CD1c-positive myeloid dendritic cell (primary cell): Measurements from ENCODE around the gene TCTA.
A peak's percentile ranks its signal among the peaks of the same experiment; 100 is the strongest.

ENCODE experiments used
- DNase-seq: peaks from one replicate; pipeline ENCODE4 v3.0.0-alpha.2; 2016; ENCODE audit errors: extremely low spot score

TCTA gene

DNA sequence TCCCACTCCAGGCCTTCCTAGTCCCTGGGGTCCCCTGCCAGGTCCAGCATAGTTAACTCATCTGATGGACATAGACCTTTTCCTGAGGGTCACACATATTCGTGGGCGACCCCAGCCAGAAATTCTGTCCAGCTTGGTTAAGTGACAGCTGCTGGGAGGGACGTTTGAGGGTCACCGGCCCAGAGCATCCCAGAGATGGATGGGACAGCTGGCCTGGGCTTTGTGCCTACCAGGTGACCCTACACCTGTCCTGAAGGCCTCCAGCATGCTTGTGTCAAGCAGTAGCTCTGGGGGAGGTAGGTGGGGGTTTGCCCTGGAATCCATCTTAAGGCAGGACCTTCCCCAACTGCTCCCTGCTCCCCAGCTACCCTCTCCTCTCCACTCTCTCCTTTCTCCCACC lies 48.7 kb downstream of the TCTA start:
- DNase-seq, result no peak

GRCh38 chr3:49461443-49462171 lies 49.4 kb downstream of the TCTA start:
- DNase-seq, result no peak

DNA sequence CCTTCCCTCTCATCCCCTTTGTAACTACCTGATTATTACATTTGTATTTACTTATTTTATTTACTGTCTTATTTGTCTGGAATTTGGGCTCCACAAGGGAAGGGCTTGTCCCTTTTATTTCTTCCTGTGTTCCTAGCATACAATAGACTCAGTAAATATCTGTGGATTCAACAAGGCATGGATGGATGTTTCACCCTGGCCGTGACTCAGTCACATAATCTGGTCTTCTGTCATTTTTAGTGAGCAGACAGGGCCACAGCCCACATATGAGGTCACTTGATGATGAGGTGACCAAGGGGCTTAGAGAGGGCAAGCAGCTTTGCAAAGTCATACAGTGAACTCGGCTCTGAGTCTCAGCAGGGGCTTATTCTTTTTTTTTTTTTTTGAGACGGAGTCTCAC lies 50.0 kb downstream of the TCTA start:
- no peak for DNase-seq

GRCh38 chr3:49465270-49466034 lies 53.2 kb downstream of the TCTA start:
- peak; percentile 37 for DNase-seq
